HepG2 (cell line): ENCODE data around the gene LMNTD1.

Experiments
- HNF4A ChIP-seq: sonication (generic); formaldehyde crosslinking; IDR thresholded peaks from 2 replicates; pipeline ENCODE4 v1.4.0; 2020; ENCODE audit warnings: missing genetic modification reagents
- POLR2AphosphoS5 ChIP-seq: IDR thresholded peaks from 2 replicates; pipeline ENCODE4 v1.6.1; 2012; ENCODE audit warnings: low read depth, low read length
- RNF219 ChIP-seq: sonication (generic); formaldehyde crosslinking; IDR thresholded peaks from 2 replicates; pipeline ENCODE4 v1.5.0; 2020; ENCODE audit warnings: mild to moderate bottlenecking, missing genetic modification reagents
- ZBTB7B ChIP-seq: sonication (generic); formaldehyde crosslinking; IDR thresholded peaks from 2 replicates; pipeline ENCODE4 v1.4.0; 2020; ENCODE audit warnings: missing genetic modification reagents

GRCh38 chr12:25566202-25566949 is 13.3 kb upstream of the LMNTD1 start:
- TF ChIP-seq RNF219 = no peak
- no peak for TF ChIP-seq HNF4A (CRISPR knock-in tag)
- no peak for TF ChIP-seq POLR2AphosphoS5
- no peak for TF ChIP-seq ZBTB7B (CRISPR knock-in tag)
